Measurements from ENCODE around the gene STRN3.
"Not testable (repeated sequence)": the region's sequence is repeated elsewhere in the genome, so short reads cannot be mapped to it uniquely, and the experiment has no call there.

STRN3 gene

GRCh38 chr14:31026077-31026449 is at the start of gene STRN3:
TSS of gene STRN3 (minus strand) at chr14:31026379. CDS start at chr14:31026185, 194 bp downstream.
- no peak for DNase-seq

GRCh38 chr14:31075144-31075543 is 49.0 kb upstream of the STRN3 start:
- DNase-seq: no peak

GRCh38 chr14:31071151-31071550 is 45.0 kb upstream of the STRN3 start:
- DNase-seq: no peak

- no peak for DNase-seq
Observed at GRCh38 chr14:31070431-31070830, 44.3 kb upstream of the STRN3 start.

GRCh38 chr14:31069343-31069742 is 43.2 kb upstream of the STRN3 start:
- no peak for DNase-seq

- DNase-seq: no peak
Observed at GRCh38 chr14:31068235-31068634, 42.1 kb upstream of the STRN3 start.

- not testable (repeated sequence) for DNase-seq
Observed at GRCh38 chr14:31062908-31063307, 36.7 kb upstream of the STRN3 start.

- DNase-seq: no peak
Observed at GRCh38 chr14:31060253-31060875, 34.2 kb upstream of the STRN3 start.

GRCh38 chr14:31059152-31059924 is 33.2 kb upstream of the STRN3 start:
- no peak for DNase-seq

- DNase-seq: no peak
Observed at GRCh38 chr14:31057701-31058364, 31.7 kb upstream of the STRN3 start.

GRCh38 chr14:31057035-31057434 is 30.9 kb upstream of the STRN3 start:
- no peak for DNase-seq

GRCh38 chr14:31052905-31053586 is 26.9 kb upstream of the STRN3 start:
- not testable (repeated sequence) for DNase-seq

- DNase-seq: no peak
Observed at GRCh38 chr14:31051511-31051910, 25.3 kb upstream of the STRN3 start.

- no peak for DNase-seq
Observed at GRCh38 chr14:31051023-31051422, 24.8 kb upstream of the STRN3 start.

- DNase-seq: no peak
Observed at GRCh38 chr14:31047503-31047902, 21.3 kb upstream of the STRN3 start.

GRCh38 chr14:31045501-31046080 is 19.4 kb upstream of the STRN3 start:
- DNase-seq: no peak

GRCh38 chr14:31043379-31043778 is 17.2 kb upstream of the STRN3 start:
- DNase-seq: no peak

- not testable (repeated sequence) for DNase-seq
Observed at GRCh38 chr14:31042893-31043292, 16.7 kb upstream of the STRN3 start.

GRCh38 chr14:31042300-31042699 is 16.1 kb upstream of the STRN3 start:
- DNase-seq: no peak

- DNase-seq: no peak
Observed at GRCh38 chr14:31038521-31039166, 12.5 kb upstream of the STRN3 start.

GRCh38 chr14:31037709-31038221 is 11.6 kb upstream of the STRN3 start:
- DNase-seq: no peak

- no peak for DNase-seq
Observed at GRCh38 chr14:31036552-31036951, 10.4 kb upstream of the STRN3 start.

All from activated T-cell treated with anti-CD3 and anti-CD28 coated beads for 4 hours (primary cell).